CD4-positive, alpha-beta T cell (primary cell): ENCODE results near the gene CEP97. TPM values are rescaled to one million over a fixed set of nuclear protein-coding genes. Genes with fewer than 3 reads are reported as not detected.
"Not testable (repeated sequence)": the region's sequence is repeated elsewhere in the genome, so short reads cannot be mapped to it uniquely, and the experiment has no call there.

Source experiments
- ATAC-seq: fragments of 200-7000 bp; cut with Tn5 transposase; one replicate; pipeline ENCODE4 v1.10.0; 2022; ENCODE audit warnings: mild to moderate bottlenecking; ENCODE audit not compliant: poor library complexity
- CTCF ChIA-PET: fragments of 350-600 bp; sonication (Branson Sonifier 250); formaldehyde crosslinking; loops from one replicate; lab custom pipeline; 2021; ENCODE audit warnings: antibody characterized with exemption, inconsistent platforms; lab: Charles Lee
- POLR2A ChIA-PET: fragments of 350-600 bp; sonication (Branson Sonifier 250); formaldehyde crosslinking; loops from one replicate; lab custom pipeline; 2021; ENCODE audit warnings: antibody characterized with exemption, inconsistent platforms; lab: Charles Lee
- DNase-seq, 14 experiments: peaks; one replicate each; pipeline ENCODE4 v3.0.0-alpha.2; 2013 to 2020; ENCODE audit warnings: mixed read lengths in 2 of 14
- H3K27ac ChIP-seq, 2 donors: one replicate each; pipeline versions ENCODE4 v1.5.1 to v1.7.0; 2013; ENCODE audit warnings: low read length in 2 of 2, low read depth in 1 of 2, mild to moderate bottlenecking in 1 of 2
- H3K27me3 ChIP-seq, 2 experiments: 1 replicate in 1 of 2; 2 replicates in 1 of 2; pipeline versions ENCODE4 v1.6.1 to v1.7.0; 2013; ENCODE audit warnings: low read length in 2 of 2, control low read depth in 1 of 2, mild to moderate bottlenecking in 1 of 2, moderate library complexity in 1 of 2; ENCODE audit not compliant: insufficient read depth in 2 of 2, control insufficient read depth in 1 of 2
- H3K36me3 ChIP-seq: one replicate; pipeline ENCODE4 v1.6.1; 2013; ENCODE audit warnings: low read length, control low read depth; ENCODE audit not compliant: insufficient read depth
- H3K4me1 ChIP-seq: one replicate; pipeline ENCODE4 v1.6.1; 2013; ENCODE audit warnings: low read length, control low read depth; ENCODE audit not compliant: insufficient read depth
- H3K4me3 ChIP-seq: one replicate; pipeline ENCODE4 v1.5.1; 2013; ENCODE audit warnings: mild to moderate bottlenecking, low read length, moderate library complexity
- H3K9me3 ChIP-seq, 2 experiments: 1 replicate in 1 of 2; 2 replicates in 1 of 2; pipeline versions ENCODE4 v1.6.1 to v1.7.0; 2013; ENCODE audit warnings: low read length in 2 of 2, mild to moderate bottlenecking in 2 of 2, control low read depth in 1 of 2, moderate library complexity in 1 of 2; ENCODE audit not compliant: control insufficient read depth in 1 of 2, insufficient read depth in 1 of 2
- H3K27ac Mint-ChIP-seq: one replicate; pipeline ENCODE4 v1.8.0; 2020; ENCODE audit warnings: mixed read lengths
- H3K27me3 Mint-ChIP-seq: one replicate; pipeline ENCODE4 v1.8.0; 2021; ENCODE audit warnings: mixed read lengths
- H3K36me3 Mint-ChIP-seq: one replicate; pipeline ENCODE4 v1.8.0; 2021; ENCODE audit warnings: low read depth, mixed read lengths
- H3K4me1 Mint-ChIP-seq: one replicate; pipeline ENCODE4 v1.8.0; 2021; ENCODE audit warnings: low read depth, mixed read lengths
- H3K4me3 Mint-ChIP-seq: one replicate; pipeline ENCODE4 v1.8.0; 2020; ENCODE audit warnings: mild to moderate bottlenecking, mixed read lengths
- H3K9me3 Mint-ChIP-seq: one replicate; pipeline ENCODE4 v1.8.0; 2020; ENCODE audit warnings: mixed read lengths
- CTCF ChIP-seq: fragments of 200-600 bp; IDR thresholded peaks from one replicate; pipeline ENCODE4 v1.8.0; 2022; ENCODE audit warnings: antibody characterized with exemption, mild to moderate bottlenecking
- intact Hi-C, 2 experiments: fragments of 100-400 bp; cut with DNase I in 1 of 2; cut with micrococcal nuclease in 1 of 2; formaldehyde crosslinking; loops; one replicate each; pipeline versions ENCODE4 v1.15.1 to v1.9.0; 2023 to 2025; cut with DNase I, micrococcal nuclease
- total RNA-seq, 174 experiments: library from RNA in 2 of 174; stranded (reverse) in 2 of 174; gene quantifications; one replicate each; pipeline ENCODE4 v1.2.3 and lab custom pipeline; 2021 to 2026

CEP97 gene
- total RNA-seq, 2 experiments from 2014 or later, result 6.3 to 6.6 TPM

GRCh38 chr3:101701696-101702634 lies 22.4 kb upstream of the CEP97 start:
- intact Hi-C loops, result no loop called here
- Histone ChIP-seq H3K9me3 (no peaks in the 10 kb centered on the region), H3K4me3 (no peak overlapping the region), H3K36me3 (no peaks in the 10 kb centered on the region), H3K27ac (no peak overlapping the region), H3K27me3 (no peaks in the 10 kb centered on the region), H3K4me1 (no peaks in the 10 kb centered on the region)
- ChIA-PET POLR2A (no interaction called here), CTCF (no interaction called here)
- no peaks in the 10 kb centered on the region for H3K9me3 Mint-ChIP-seq
- no peak for ATAC-seq
- no peak for DNase-seq
- TF ChIP-seq CTCF, result no peak
- H3K4me1 Mint-ChIP-seq, result no peaks in the 10 kb centered on the region
- no peak overlapping the region for H3K27ac Mint-ChIP-seq
- no peaks in the 10 kb centered on the region for H3K36me3 Mint-ChIP-seq
- no peak overlapping the region for H3K4me3 Mint-ChIP-seq
- H3K27me3 Mint-ChIP-seq, result no peaks in the 10 kb centered on the region

- no peaks in the 10 kb centered on the region for H3K27me3 Mint-ChIP-seq
- H3K36me3 Mint-ChIP-seq, result no peaks in the 10 kb centered on the region
- TF ChIP-seq CTCF, result no peak
- no peaks in the 10 kb centered on the region for H3K4me1 Mint-ChIP-seq
- no peak overlapping the region for H3K4me3 Mint-ChIP-seq
- ATAC-seq (no peak), DNase-seq (no peak)
- Histone ChIP-seq H3K27me3 (no peaks in the 10 kb centered on the region), H3K27ac (no peak overlapping the region), H3K36me3 (no peaks in the 10 kb centered on the region), H3K4me1 (peaks cover 2% of the 10 kb centered on the region), H3K9me3 (no peaks in the 10 kb centered on the region), H3K4me3 (no peak overlapping the region)
- no peaks in the 10 kb centered on the region for H3K9me3 Mint-ChIP-seq
- POLR2A ChIA-PET, result no interaction called here
- intact Hi-C loops, result no loop called here
- CTCF ChIA-PET, result no interaction called here
- no peak overlapping the region for H3K27ac Mint-ChIP-seq
These were observed 21.7 kb upstream of the CEP97 start for GRCh38 chr3:101702726-101703125.

GRCh38 chr3:101703169-101703568 lies 21.2 kb upstream of the CEP97 start:
- intact Hi-C loops, result no loop called here
- H3K4me3 Mint-ChIP-seq, result no peak overlapping the region
- Histone ChIP-seq H3K4me1 (peaks cover 2% of the 10 kb centered on the region), H3K36me3 (no peaks in the 10 kb centered on the region), H3K27ac (no peak overlapping the region), H3K27me3 (no peaks in the 10 kb centered on the region), H3K4me3 (no peak overlapping the region), H3K9me3 (no peaks in the 10 kb centered on the region)
- POLR2A ChIA-PET, result no interaction called here
- H3K36me3 Mint-ChIP-seq, result no peaks in the 10 kb centered on the region
- DNase-seq (no peak), ATAC-seq (no peak)
- no peaks in the 10 kb centered on the region for H3K27me3 Mint-ChIP-seq
- no peak overlapping the region for H3K27ac Mint-ChIP-seq
- CTCF ChIA-PET, result no interaction called here
- no peak for TF ChIP-seq CTCF
- no peaks in the 10 kb centered on the region for H3K9me3 Mint-ChIP-seq
- H3K4me1 Mint-ChIP-seq, result no peaks in the 10 kb centered on the region

GRCh38 chr3:101704639-101705038 lies 19.8 kb upstream of the CEP97 start:
- intact Hi-C loops, H3K9me3 Mint-ChIP-seq, H3K36me3 ChIP-seq, H3K4me1 Mint-ChIP-seq, ATAC-seq, H3K4me3 Mint-ChIP-seq, H3K27me3 Mint-ChIP-seq, H3K36me3 Mint-ChIP-seq, H3K4me3 ChIP-seq, POLR2A ChIA-PET, H3K27ac ChIP-seq, DNase-seq, H3K27me3 ChIP-seq, H3K27ac Mint-ChIP-seq, CTCF ChIA-PET, H3K4me1 ChIP-seq, H3K9me3 ChIP-seq: not testable (repeated sequence)
